ENCODE data around the gene SVBP.

DNA sequence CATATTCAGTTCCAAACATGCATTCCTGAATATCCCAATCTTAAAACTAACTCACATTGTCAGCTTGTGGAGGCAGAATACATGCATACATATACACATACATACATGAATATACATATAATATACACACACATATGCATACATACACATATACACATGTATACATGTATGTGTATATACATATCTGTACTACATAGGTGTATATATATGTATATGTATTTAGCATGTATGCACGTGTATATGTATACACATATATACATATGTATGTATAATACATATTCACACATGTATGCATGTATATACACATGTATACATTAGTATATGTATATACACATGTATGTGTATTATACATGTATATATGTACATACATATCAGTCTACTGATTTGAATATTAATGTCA is 28.0 kb upstream of the SVBP start:
- TF ChIP-seq ISL1 (CRISPR knock-in tag; IDR thresholded peaks at IDR 0.05) (no peak), ZNF8 (CRISPR knock-in tag; IDR thresholded peaks at IDR 0.05) (no peak), ESRRG (CRISPR knock-in tag; IDR thresholded peaks at IDR 0.05) (no peak)
- TF ChIP-seq, protein P1, sequence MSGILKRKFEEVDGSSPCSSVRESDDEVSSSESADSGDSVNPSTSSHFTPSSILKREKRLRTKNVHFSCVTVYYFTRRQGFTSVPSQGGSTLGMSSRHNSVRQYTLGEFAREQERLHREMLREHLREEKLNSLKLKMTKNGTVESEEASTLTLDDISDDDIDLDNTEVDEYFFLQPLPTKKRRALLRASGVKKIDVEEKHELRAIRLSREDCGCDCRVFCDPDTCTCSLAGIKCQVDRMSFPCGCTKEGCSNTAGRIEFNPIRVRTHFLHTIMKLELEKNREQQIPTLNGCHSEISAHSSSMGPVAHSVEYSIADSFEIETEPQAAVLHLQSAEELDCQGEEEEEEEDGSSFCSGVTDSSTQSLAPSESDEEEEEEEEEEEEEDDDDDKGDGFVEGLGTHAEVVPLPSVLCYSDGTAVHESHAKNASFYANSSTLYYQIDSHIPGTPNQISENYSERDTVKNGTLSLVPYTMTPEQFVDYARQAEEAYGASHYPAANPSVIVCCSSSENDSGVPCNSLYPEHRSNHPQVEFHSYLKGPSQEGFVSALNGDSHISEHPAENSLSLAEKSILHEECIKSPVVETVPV (CRISPR knock-in tag; IDR thresholded peaks at IDR 0.05), result no peak
- TF ChIP-seq, protein P2, sequence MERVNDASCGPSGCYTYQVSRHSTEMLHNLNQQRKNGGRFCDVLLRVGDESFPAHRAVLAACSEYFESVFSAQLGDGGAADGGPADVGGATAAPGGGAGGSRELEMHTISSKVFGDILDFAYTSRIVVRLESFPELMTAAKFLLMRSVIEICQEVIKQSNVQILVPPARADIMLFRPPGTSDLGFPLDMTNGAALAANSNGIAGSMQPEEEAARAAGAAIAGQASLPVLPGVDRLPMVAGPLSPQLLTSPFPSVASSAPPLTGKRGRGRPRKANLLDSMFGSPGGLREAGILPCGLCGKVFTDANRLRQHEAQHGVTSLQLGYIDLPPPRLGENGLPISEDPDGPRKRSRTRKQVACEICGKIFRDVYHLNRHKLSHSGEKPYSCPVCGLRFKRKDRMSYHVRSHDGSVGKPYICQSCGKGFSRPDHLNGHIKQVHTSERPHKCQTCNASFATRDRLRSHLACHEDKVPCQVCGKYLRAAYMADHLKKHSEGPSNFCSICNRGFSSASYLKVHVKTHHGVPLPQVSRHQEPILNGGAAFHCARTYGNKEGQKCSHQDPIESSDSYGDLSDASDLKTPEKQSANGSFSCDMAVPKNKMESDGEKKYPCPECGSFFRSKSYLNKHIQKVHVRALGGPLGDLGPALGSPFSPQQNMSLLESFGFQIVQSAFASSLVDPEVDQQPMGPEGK (CRISPR knock-in tag; IDR thresholded peaks at IDR 0.05; ENCODE audit: borderline replicate concordance), result no peak
- TF ChIP-seq, protein P3, sequence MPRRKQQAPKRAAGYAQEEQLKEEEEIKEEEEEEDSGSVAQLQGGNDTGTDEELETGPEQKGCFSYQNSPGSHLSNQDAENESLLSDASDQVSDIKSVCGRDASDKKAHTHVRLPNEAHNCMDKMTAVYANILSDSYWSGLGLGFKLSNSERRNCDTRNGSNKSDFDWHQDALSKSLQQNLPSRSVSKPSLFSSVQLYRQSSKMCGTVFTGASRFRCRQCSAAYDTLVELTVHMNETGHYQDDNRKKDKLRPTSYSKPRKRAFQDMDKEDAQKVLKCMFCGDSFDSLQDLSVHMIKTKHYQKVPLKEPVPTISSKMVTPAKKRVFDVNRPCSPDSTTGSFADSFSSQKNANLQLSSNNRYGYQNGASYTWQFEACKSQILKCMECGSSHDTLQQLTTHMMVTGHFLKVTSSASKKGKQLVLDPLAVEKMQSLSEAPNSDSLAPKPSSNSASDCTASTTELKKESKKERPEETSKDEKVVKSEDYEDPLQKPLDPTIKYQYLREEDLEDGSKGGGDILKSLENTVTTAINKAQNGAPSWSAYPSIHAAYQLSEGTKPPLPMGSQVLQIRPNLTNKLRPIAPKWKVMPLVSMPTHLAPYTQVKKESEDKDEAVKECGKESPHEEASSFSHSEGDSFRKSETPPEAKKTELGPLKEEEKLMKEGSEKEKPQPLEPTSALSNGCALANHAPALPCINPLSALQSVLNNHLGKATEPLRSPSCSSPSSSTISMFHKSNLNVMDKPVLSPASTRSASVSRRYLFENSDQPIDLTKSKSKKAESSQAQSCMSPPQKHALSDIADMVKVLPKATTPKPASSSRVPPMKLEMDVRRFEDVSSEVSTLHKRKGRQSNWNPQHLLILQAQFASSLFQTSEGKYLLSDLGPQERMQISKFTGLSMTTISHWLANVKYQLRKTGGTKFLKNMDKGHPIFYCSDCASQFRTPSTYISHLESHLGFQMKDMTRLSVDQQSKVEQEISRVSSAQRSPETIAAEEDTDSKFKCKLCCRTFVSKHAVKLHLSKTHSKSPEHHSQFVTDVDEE (CRISPR knock-in tag; IDR thresholded peaks at IDR 0.05), result no peak
